Psoas muscle (tissue), 8 donors: Measurements from ENCODE around the gene ARHGAP8. TPM values are rescaled to one million over a fixed set of nuclear protein-coding genes. Genes with fewer than 3 reads are reported as not detected.

ENCODE experiments used
- ATAC-seq, 4 donors: fragments of 200-7000 bp; cut with Tn5 transposase; one replicate each; pipeline ENCODE4 v1.9.1; 2020; ENCODE audit warnings: moderate library complexity in 3 of 4, mild to moderate bottlenecking in 2 of 4
- DNase-seq, 2 donors: peaks; one replicate each; pipeline ENCODE4 v3.0.0-alpha.2; 2020
- H3K27ac ChIP-seq: fragments of 200-600 bp; one replicate; pipeline ENCODE4 v1.8.0; 2022
- H3K27me3 ChIP-seq, 3 donors: fragments of 200-600 bp in 1 of 3; one replicate each; pipeline versions ENCODE4 v1.6.1 to v1.8.0; 2013 to 2022; ENCODE audit warnings: low read length in 2 of 3, mild to moderate bottlenecking in 2 of 3, moderate library complexity in 1 of 3; ENCODE audit not compliant: insufficient read depth in 3 of 3
- H3K36me3 ChIP-seq, 2 donors: fragments of 200-600 bp in 1 of 2; one replicate each; pipeline versions ENCODE4 v1.6.1 to v1.8.0; 2013 to 2022; ENCODE audit warnings: low read depth in 1 of 2, mild to moderate bottlenecking in 1 of 2, moderate library complexity in 1 of 2; ENCODE audit not compliant: insufficient read depth in 1 of 2
- H3K4me1 ChIP-seq: fragments of 200-600 bp; one replicate; pipeline ENCODE4 v1.8.0; 2022
- H3K4me3 ChIP-seq: fragments of 200-600 bp; one replicate; pipeline ENCODE4 v1.8.0; 2022; ENCODE audit warnings: mild to moderate bottlenecking
- H3K9me3 ChIP-seq: fragments of 200-600 bp; one replicate; pipeline ENCODE4 v1.8.0; 2022
- WGBS, 3 donors: extraction: QIAGEN DNeasy Blood & Tissue Kit; methylation state at CpG; one replicate each; pipeline versions ENCODE4 v1.1.6 to v1.1.7; 2013; 5-methylcytosine and 5-hydroxymethylcytosine counted together
- intact Hi-C, 2 donors: fragments of 100-400 bp; cut with DNase I; formaldehyde crosslinking; loops; one replicate each; pipeline versions ENCODE4 v1.11.0 to v1.14.2; 2022
- polyA plus RNA-seq, 3 donors: library from polyadenylated mRNA; stranded (reverse); fragments of 200-250 nt; gene quantifications; one replicate each; pipeline ENCODE4 v1.2.3, GENCODE V29; 2013
- total RNA-seq, 4 donors: library from RNA; stranded (reverse); fragmentation: NEBNext Ultra II Directional in 2 of 4; extraction: Animal tissue kit (Norgen Biotek cat#: 25700) in 2 of 4; gene quantifications; one replicate each; pipeline versions ENCODE4 v1.2.1 to v1.2.4, GENCODE V29; 2021 to 2023
- TF ChIP-seq, protein P1 (sequence below): fragments of 200-600 bp; IDR thresholded peaks from one replicate; pipeline ENCODE4 v1.8.0; 2022; ENCODE audit warnings: antibody characterized with exemption
- donor health status: healthy with polysubstance abuse.
- donor health status: DM: no; HTN: no; CAD: no; lungs with moderate emphysema.
- donor health status: Bipolar disorder and iron deficiency.
- donor health status: healthy.
- donor health status: DM: yes; HTN: yes; CAD: no.
- donor health status: DM: no; HTN: no; CAD: no.
- donor health status: DM: no; HTN: no; CAD: no.
- donor health status: DM: yes; HTN: yes; CAD: no.

Gene ARHGAP8
- total and polyA plus RNA-seq, 7 donors, result 0.14 TPM; not detected in 6

DNA sequence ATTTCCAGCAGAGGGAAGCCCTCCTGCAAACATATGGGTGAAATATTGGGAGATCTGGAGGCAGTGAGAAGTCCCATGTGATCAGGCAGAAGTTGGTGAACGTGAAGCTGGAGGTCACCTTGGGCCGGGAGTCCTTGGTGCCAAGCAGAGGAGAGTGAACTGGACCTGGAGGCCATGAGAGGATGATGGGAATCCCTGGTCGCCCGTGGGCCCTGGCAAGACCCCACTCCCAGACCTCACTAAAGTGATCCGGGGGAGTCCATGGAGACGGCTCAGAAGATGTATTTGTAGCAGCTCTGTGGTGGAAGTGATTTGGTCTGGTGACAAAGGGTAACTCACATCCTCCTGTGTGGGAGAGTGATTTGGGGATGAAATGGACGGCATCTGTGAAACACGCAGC, 71.0 kb downstream of the ARHGAP8 start:
- DNase-seq (no peak), ATAC-seq (no peak)
- no peaks in the 10 kb centered on the region for H3K4me1 ChIP-seq
- no peaks in the 10 kb centered on the region for H3K9me3 ChIP-seq
- intact Hi-C loops, result no loop called here
- H3K27me3 ChIP-seq, result peaks cover 0 to 5% (median 3%) of the 10 kb centered on the region in 3 donors
- no peak overlapping the region for H3K27ac ChIP-seq
- H3K4me3 ChIP-seq, result no peak overlapping the region
- TF ChIP-seq, protein P1, sequence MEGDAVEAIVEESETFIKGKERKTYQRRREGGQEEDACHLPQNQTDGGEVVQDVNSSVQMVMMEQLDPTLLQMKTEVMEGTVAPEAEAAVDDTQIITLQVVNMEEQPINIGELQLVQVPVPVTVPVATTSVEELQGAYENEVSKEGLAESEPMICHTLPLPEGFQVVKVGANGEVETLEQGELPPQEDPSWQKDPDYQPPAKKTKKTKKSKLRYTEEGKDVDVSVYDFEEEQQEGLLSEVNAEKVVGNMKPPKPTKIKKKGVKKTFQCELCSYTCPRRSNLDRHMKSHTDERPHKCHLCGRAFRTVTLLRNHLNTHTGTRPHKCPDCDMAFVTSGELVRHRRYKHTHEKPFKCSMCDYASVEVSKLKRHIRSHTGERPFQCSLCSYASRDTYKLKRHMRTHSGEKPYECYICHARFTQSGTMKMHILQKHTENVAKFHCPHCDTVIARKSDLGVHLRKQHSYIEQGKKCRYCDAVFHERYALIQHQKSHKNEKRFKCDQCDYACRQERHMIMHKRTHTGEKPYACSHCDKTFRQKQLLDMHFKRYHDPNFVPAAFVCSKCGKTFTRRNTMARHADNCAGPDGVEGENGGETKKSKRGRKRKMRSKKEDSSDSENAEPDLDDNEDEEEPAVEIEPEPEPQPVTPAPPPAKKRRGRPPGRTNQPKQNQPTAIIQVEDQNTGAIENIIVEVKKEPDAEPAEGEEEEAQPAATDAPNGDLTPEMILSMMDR, result no peak
- WGBS, 3 donors, result 71 to 80% (median 77%) methylated on average over 8 of the region's 8 CpGs
- H3K36me3 ChIP-seq, result no peaks in the 10 kb centered on the region

DNA sequence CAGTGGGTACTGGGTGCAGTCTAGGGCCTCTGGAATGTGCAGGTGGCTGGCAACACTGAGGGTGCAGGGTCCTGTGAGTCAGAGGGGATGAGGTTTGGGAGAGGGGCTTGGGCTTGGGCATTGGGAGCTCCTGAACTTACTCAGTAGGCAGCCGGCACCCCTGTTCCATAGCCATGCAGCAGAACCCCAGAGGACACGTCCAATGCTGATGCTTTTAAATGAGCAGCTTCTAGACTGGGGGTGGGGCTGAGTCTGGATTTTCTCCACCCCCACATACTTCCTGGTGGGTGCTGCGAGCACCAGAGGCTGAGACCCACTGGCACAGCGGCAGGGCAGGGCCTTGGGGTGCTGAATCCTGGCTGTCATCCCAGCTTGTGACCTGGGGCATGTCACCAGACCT, 71.4 kb downstream of the ARHGAP8 start:
- no peaks in the 10 kb centered on the region for H3K4me1 ChIP-seq
- H3K9me3 ChIP-seq, result no peaks in the 10 kb centered on the region
- DNase-seq (peak in 1 of 2 donors; percentile 12), ATAC-seq (no peak)
- H3K36me3 ChIP-seq, result no peaks in the 10 kb centered on the region
- H3K27ac ChIP-seq, result no peak overlapping the region
- intact Hi-C loops, result no loop called here
- H3K27me3 ChIP-seq, result peaks cover 0 to 5% (median 3%) of the 10 kb centered on the region in 3 donors
- TF ChIP-seq, protein P1, result no peak
- 81 to 92% (median 86%) methylated on average over 4 of the region's 4 CpGs for WGBS, 3 donors
- H3K4me3 ChIP-seq, result no peak overlapping the region

DNA sequence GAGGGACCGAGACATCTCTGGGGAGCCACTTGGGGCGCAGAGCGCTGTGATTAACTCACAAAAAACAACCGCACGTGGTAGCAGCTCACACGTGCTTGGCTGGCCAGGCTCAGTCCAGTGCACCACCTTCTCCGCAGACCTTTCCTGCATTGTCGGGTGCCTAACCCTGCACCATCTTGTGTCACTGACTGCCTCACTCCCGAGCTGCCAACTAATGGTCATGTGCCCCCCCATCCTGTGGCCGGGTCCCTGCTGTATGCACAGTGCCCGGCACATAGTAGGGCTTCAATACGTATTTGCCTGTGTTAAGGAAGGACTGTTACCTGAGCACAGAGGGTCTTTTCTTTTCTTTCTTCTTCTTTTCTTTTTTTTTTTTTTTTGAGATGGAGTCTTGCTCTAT, 71.9 kb downstream of the ARHGAP8 start:
- Histone ChIP-seq H3K36me3 (no peaks in the 10 kb centered on the region), H3K27me3 (peaks cover 0 to 5% (median 3%) of the 10 kb centered on the region in 3 donors), H3K4me1 (no peaks in the 10 kb centered on the region), H3K27ac (no peak overlapping the region), H3K9me3 (no peaks in the 10 kb centered on the region), H3K4me3 (no peak overlapping the region)
- 86 to 91% (median 91%) methylated on average over 12 of the region's 12 CpGs for WGBS, 3 donors
- no peak for ATAC-seq
- DNase-seq, result peak in 1 of 2 donors; percentile 12
- intact Hi-C loops, result no loop called here
- TF ChIP-seq, protein P1, result no peak

DNA sequence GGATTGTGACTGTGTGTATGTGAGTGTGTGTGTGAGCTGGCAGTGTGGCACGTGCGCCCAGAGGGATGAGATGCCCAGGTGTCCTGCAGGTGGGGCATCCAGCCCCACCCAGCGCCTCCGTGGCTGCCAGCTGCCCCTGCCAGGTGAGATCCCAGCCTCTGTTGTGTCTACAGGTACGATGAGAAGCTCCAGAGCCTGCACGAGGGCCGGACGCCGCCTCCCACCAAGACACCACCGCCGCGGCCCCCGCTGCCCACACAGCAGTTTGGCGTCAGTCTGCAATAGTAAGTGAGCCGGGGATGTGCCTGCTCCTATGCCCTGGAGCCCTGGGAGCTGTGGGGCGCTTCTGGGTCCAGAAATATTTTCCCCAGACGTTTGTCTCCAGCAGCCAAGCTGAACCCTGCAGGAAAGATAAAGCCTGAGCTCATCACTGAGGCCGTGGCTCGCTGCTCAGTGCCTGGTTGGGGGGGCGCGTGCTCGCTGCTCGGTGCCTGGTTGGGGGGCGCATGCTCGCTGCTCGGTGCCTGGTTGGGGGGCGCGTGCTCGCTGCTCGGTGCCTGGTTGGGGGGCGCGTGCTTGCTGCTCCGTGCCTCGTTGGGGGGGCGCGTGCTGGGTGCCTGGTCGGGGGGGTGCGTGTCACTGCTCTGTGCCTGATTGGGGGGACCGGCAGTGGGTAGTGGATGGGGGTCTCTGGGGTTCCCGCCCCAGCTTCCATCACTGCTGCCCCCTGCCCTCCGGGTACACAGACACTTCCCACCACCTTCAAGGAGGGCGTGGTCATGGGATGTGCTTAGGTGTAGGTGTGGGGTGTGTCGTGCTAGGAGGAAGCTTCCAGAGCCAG, 73.2 kb downstream of the ARHGAP8 start:
- TF ChIP-seq, protein P1, result no peak
- Histone ChIP-seq H3K4me1 (no peaks in the 10 kb centered on the region), H3K27me3 (peaks cover 0 to 3% (median 0%) of the 10 kb centered on the region in 3 donors), H3K36me3 (no peaks in the 10 kb centered on the region), H3K9me3 (no peaks in the 10 kb centered on the region), H3K27ac (no peak overlapping the region), H3K4me3 (no peak overlapping the region)
- DNase-seq, result peak in 1 of 2 donors; percentile 39
- intact Hi-C loops, result no loop called here
- 84 to 86% (median 85%) methylated on average over 41 to 43 of the region's 43 CpGs for WGBS, 3 donors
- ATAC-seq, result no peak
